GM12872 (cell line): ENCODE measurements around the gene RNF157.

ENCODE experiments used
- CTCF ChIP-seq: IDR thresholded peaks from 3 replicates; pipeline ENCODE4 v1.5.1; 2011; ENCODE audit warnings: low read depth, mild to moderate bottlenecking, low read length, moderate library complexity; ENCODE audit not compliant: insufficient read depth

The RNF157 gene

DNA sequence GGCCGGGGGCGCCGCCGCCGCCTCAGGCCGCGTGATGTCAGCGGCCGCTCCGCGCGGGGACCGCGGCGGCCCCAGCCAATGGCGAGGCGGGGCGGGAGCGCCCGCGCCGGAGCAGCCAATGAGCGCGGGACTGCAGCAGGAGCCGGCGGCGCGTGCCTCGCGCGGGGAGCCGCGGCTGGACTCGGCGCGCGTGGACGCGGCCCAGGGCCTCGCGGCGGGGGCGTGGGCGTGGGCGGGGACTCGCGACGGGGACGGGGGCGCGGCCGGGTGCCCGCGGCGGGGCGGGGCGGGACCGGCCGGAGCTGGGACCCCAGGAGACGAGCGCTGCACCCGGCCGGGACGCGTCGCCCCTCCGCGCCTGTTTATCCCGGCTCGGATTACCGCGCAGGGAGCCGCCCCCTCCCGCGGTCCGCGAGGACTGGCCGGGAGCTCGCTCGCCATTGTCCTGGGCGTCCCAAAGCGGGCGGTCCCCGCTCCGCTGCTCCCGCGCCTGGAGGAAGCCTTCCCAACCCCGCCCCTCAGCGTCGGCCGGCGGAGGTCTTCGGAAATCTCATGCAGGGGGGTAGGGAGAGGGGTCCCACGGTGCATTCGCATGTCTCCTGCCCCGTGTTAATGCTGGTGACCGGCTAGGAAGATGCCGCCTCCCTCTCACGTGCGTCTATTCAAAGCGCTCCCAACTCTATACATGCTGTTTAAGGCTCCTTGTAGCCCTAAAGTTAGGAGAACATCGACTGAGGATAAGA is at the start of gene RNF157:
TSS of gene RNF157 (minus strand) at position 33 of the 743 bp plus-strand sequence. CDS start 253 bp downstream, outside the sequence.
- TF ChIP-seq CTCF, result no peak

DNA sequence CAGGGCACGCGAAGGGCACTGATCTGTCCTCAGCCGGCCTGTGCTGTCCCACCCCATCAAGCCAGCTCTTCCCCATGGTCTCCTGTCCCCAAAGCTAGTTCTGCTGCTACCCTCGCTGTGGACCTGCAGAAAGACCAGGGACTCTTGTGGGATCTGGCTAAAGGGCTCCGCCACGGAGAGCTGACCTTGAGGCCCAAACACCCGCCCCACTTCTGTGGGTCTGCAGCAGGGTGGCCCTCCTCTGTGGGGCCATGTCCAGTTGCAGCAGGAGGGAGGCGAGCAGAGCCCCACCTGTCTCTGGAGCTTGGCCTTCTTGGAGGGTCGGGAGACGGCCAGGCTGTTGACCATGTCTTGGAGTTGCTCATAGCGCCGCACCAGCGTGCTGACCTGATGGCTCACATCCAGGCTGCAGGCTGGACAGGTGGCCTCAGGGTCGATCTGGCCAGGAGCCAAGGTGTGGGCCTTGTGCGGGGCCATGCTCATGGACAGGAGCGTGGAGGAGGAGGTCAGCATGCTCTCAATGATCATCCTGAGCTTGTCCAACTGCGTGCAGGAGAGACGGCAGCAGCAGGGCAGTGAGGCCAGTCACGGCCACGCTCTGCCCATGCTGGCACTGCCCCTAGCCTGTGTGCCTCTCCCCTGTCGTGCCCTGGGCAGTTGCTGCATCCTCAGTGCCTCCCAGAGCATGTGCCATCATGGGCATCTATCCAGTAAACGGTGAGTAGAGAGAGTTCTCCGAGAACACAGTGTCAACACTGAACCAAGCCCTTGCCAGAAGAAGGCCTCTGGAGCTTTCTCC is 41.5 kb upstream of the RNF157 start:
- no peak for TF ChIP-seq CTCF

DNA sequence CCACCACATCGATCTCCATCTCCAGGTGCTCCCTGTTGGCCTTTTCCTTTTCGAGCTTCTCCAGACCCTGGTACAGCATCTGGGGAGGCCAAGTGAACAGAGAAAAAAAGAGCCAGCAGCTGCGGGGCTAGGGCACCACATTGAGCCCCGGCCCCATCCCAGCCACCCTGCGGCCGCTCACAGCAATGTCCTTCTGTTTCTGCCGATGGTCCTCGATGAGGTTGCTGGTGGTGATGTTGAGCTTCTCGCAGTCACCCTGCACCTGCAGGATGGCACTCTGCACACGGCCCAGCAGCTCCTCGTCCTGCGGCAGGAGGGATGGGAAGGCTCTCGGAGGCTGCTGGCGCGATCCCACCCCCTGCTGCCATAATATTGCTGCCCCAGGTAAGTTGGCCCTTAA is 40.4 kb upstream of the RNF157 start:
- TF ChIP-seq CTCF, result no peak

- TF ChIP-seq CTCF, result no peak
Measured at GRCh38 chr17:76279742-76280287, 39.5 kb upstream of the RNF157 start.

DNA sequence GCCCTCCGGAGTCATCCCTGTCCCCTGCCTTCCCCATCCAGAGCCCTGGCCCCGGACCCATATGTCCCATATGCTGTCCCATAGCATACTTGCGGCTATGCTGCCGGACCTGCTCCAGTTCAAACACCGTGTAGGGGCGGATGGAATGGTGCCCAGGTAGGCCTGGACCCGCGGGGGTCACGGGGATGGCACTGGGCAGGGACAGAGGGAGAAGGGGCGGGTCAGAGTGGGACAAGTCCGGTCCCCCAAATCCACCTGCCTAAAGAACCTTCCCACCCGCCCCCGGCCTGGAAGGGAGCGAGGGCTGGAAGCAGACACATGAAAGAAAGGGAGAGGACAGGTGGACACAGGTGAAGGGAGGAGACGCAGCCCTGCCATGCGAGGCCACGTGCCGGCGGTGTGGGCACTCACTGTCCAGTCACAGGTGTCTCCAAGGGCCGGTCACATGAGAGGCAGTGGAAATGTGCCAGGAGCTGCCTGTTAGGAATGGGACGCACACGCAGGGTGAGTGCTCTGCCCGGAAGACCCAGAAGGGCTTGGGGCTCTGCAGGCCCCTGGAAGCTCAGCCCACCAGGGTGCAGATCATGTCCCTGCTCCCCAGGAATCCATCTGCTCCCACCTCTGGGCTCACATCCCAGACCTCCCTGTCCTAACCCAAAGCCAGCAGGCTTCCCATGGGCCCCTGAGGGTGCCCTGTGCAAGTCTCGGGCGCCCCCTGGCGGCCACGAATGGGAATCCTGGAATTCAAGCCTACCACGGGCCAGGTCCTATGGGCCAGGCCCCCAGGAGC is 38.9 kb upstream of the RNF157 start:
- peak; percentile 93 for TF ChIP-seq CTCF

DNA sequence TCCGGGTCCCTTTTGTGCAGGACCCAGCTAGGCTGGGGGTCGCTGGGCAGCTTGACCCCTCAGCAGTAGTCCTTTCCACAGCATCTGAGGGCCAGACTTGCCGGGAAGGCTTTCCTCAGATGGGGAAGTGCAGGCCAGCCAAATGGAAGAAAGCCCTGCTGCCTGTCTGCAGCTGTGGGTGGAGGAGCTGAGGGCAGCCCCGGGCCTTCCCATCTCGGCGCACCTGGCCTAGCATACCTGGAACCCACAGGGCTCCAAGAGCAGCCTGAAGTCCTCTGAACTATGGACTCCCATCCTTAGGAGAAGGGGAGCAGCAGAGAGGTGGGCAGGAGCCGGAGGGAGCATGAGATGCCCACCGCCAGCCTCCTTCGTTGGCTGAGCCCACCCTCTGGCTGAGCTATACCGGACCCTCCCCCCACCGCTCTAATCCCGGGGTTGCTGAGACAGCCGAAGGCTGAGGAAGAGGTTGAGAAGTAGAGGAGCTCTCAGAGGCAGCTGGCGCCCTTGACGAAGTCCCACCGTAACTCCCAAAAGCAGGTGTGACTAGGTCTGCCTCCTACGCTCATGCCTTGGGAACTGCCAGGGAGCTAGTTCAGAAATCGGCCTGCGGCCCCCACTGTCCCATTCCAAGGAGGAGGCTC is 38.1 kb upstream of the RNF157 start:
- TF ChIP-seq CTCF, result no peak
